Erythroblast (primary cell): ENCODE results near the gene BIRC5.
A peak's percentile ranks its signal among the peaks of the same experiment; 100 is the strongest.

ENCODE experiments used
- DNase-seq, 2 experiments: peaks; one replicate each; lab custom pipeline; 2025; lab: John Stamatoyannopoulos, UW
- GATA1 ChIP-seq: IDR thresholded peaks from 2 replicates; pipeline ENCODE4 v1.6.1; 2011; ENCODE audit warnings: low read depth, mild to moderate bottlenecking, control low read depth, low read length, moderate library complexity
- POLR2A ChIP-seq: IDR thresholded peaks from 2 replicates; pipeline ENCODE4 v1.6.1; 2011; ENCODE audit warnings: mild to moderate bottlenecking, low read length

The BIRC5 gene

GRCh38 chr17:78268191-78268874 is 54.3 kb downstream of the BIRC5 start:
- TF ChIP-seq POLR2A = no peak
- no peak for TF ChIP-seq GATA1
- DNase-seq = no peak

- no peak for TF ChIP-seq GATA1
- no peak for TF ChIP-seq POLR2A
- no peak for DNase-seq
Observed at GRCh38 chr17:78268951-78269905, 55.2 kb downstream of the BIRC5 start.

GRCh38 chr17:78269955-78270381 is 55.9 kb downstream of the BIRC5 start:
- DNase-seq = no peak
- TF ChIP-seq GATA1 (no peak), POLR2A (no peak)

GRCh38 chr17:78271419-78272170 is 57.5 kb downstream of the BIRC5 start:
- TF ChIP-seq GATA1 (no peak), POLR2A (no peak)
- no peak for DNase-seq

GRCh38 chr17:78272181-78272913 is 58.3 kb downstream of the BIRC5 start:
- peak; percentile 61 to 65 for DNase-seq

GRCh38 chr17:78272914-78273258 is 58.8 kb downstream of the BIRC5 start:
- TF ChIP-seq POLR2A (no peak), GATA1 (no peak)
- DNase-seq = no peak

More at GRCh38 chr17:78272181-78272913, 58.3 kb downstream of the BIRC5 start:
- TF ChIP-seq GATA1 (no peak), POLR2A (no peak)

- TF ChIP-seq GATA1 = no peak
- TF ChIP-seq POLR2A = no peak
- no peak for DNase-seq
Observed at GRCh38 chr17:78273813-78274212, 59.8 kb downstream of the BIRC5 start.
